Stomach (tissue), 9 donors: ENCODE measurements around the gene EDIL3. TPM values are rescaled to one million over a fixed set of nuclear protein-coding genes. Genes with fewer than 3 reads are reported as not detected.

ENCODE experiments used
- DNase-seq, 2 donors: peaks; one replicate each; pipeline versions ENCODE4 v3.0.0 to v3.0.0-alpha.2; 2013 to 2019
- H3K27ac ChIP-seq, 5 donors: fragments of 200-600 bp in 4 of 5; sonication (generic) in 4 of 5; one replicate each; pipeline ENCODE4 v1.5.1; 2013 to 2019; ENCODE audit warnings: mild to moderate bottlenecking in 1 of 5, moderate library complexity in 1 of 5
- H3K27me3 ChIP-seq, 3 donors: fragments of 200-600 bp; sonication (generic); one replicate each; pipeline ENCODE4 v1.5.1; 2017 to 2019; ENCODE audit warnings: mixed run types in 1 of 3
- H3K36me3 ChIP-seq, 4 donors: fragments of 200-600 bp; sonication (generic); 1 replicate in 3 of 4; 2 replicates in 1 of 4; pipeline ENCODE4 v1.5.1; 2016 to 2019
- H3K4me1 ChIP-seq, 4 donors: fragments of 200-600 bp; sonication (generic); one replicate each; pipeline ENCODE4 v1.5.1; 2016 to 2019
- H3K4me3 ChIP-seq, 4 donors: fragments of 200-600 bp; sonication (generic) in 3 of 4; one replicate each; pipeline ENCODE4 v1.5.1; 2016 to 2019; ENCODE audit warnings: mild to moderate bottlenecking in 1 of 4
- H3K9me3 ChIP-seq, 4 donors: fragments of 200-600 bp; sonication (generic); one replicate each; pipeline ENCODE4 v1.5.1; 2016 to 2019
- EP300 ChIP-seq: sonication (generic); formaldehyde crosslinking; IDR thresholded peaks from one replicate; pipeline ENCODE4 v1.6.1; 2017; ENCODE audit warnings: antibody characterized with exemption
- POLR2A ChIP-seq, 4 donors: fragments of 450-650 bp; IDR thresholded peaks; one replicate each; pipeline ENCODE4 v1.6.1; 2016; ENCODE audit warnings: antibody characterized with exemption in 4 of 4, control low read depth in 2 of 4, mild to moderate bottlenecking in 1 of 4, moderate library complexity in 1 of 4
- POLR2AphosphoS5 ChIP-seq, 3 donors: sonication (generic); formaldehyde crosslinking; IDR thresholded peaks; one replicate each; pipeline ENCODE4 v1.6.1; 2016; ENCODE audit warnings: antibody characterized with exemption in 3 of 3
- WGBS, 5 donors: extraction: QIAGEN DNeasy Blood & Tissue Kit in 3 of 5; methylation state at CpG; one replicate each; pipeline versions ENCODE4 v1.1.5 to v1.1.7; 2013 to 2018; 5-methylcytosine and 5-hydroxymethylcytosine counted together
- intact Hi-C: fragments of 100-400 bp; cut with DNase I; formaldehyde crosslinking; loops from one replicate; pipeline ENCODE4 v1.15.1; 2023; ENCODE audit warnings: low total_unique reads
- polyA plus RNA-seq, 3 donors: library from polyadenylated mRNA; stranded (reverse); fragments of 200-250 nt; gene quantifications; one replicate each; pipeline ENCODE4 v1.2.3, GENCODE V29; 2013
- total RNA-seq, 5 donors: library from RNA; depleted of rRNA; stranded (reverse); fragments of >200 nt; gene quantifications; one replicate each; pipeline versions ENCODE4 v1.1.0 to v1.2.3, GENCODE V29; 2014 to 2016
- TF ChIP-seq, protein P1 (sequence below), 7 experiments: fragments of 450-650 bp in 4 of 7; fragments of 200-600 bp in 3 of 7; sonication (generic) in 3 of 7; IDR thresholded peaks; one replicate each; pipeline ENCODE4 v1.5.1; 2016 to 2019; ENCODE audit warnings: antibody characterized with exemption in 7 of 7, control low read depth in 2 of 7, mild to moderate bottlenecking in 1 of 7
- donor health status: healthy with polysubstance abuse.
- donor health status: Bipolar disorder and iron deficiency.
- donor health status: healthy.

The EDIL3 gene
- total and polyA plus RNA-seq, 8 donors: 2.3 to 75.0 (median 14.4) TPM

DNA sequence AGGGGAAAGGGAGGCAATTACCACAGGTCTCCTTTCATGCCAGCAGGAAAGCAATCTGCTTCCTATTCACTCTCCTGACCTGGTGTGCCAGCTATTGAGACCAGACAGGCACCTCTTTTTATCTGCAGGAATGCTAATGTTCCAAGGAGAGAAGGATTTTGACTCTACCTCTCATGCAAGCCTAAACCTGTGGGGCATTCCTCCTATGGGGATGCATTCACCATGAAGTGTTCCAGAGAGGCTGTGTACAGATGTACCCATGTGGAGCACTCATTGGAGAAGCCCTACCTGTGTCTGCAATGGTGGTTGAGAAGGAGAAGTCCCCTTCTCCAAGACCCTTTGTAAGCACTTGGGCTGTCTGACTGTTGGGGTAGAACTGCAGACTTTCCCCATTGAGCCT, 45.4 kb upstream of the EDIL3 start:
- Histone ChIP-seq H3K4me1 (no peaks in the 10 kb centered on the region), H3K36me3 (no peaks in the 10 kb centered on the region), H3K27ac (no peak overlapping the region), H3K4me3 (no peak overlapping the region), H3K9me3 (peaks cover 0 to 4% (median 0%) of the 10 kb centered on the region in 4 donors), H3K27me3 (no peaks in the 10 kb centered on the region)
- TF ChIP-seq POLR2AphosphoS5 (IDR thresholded peaks at IDR 0.05) (no peak), POLR2A (IDR thresholded peaks at IDR 0.05) (no peak), EP300 (no peak)
- TF ChIP-seq, protein P1, sequence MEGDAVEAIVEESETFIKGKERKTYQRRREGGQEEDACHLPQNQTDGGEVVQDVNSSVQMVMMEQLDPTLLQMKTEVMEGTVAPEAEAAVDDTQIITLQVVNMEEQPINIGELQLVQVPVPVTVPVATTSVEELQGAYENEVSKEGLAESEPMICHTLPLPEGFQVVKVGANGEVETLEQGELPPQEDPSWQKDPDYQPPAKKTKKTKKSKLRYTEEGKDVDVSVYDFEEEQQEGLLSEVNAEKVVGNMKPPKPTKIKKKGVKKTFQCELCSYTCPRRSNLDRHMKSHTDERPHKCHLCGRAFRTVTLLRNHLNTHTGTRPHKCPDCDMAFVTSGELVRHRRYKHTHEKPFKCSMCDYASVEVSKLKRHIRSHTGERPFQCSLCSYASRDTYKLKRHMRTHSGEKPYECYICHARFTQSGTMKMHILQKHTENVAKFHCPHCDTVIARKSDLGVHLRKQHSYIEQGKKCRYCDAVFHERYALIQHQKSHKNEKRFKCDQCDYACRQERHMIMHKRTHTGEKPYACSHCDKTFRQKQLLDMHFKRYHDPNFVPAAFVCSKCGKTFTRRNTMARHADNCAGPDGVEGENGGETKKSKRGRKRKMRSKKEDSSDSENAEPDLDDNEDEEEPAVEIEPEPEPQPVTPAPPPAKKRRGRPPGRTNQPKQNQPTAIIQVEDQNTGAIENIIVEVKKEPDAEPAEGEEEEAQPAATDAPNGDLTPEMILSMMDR (IDR thresholded peaks at IDR 0.05): no peak
- no peak for DNase-seq
- intact Hi-C loops: no loop called here

DNA sequence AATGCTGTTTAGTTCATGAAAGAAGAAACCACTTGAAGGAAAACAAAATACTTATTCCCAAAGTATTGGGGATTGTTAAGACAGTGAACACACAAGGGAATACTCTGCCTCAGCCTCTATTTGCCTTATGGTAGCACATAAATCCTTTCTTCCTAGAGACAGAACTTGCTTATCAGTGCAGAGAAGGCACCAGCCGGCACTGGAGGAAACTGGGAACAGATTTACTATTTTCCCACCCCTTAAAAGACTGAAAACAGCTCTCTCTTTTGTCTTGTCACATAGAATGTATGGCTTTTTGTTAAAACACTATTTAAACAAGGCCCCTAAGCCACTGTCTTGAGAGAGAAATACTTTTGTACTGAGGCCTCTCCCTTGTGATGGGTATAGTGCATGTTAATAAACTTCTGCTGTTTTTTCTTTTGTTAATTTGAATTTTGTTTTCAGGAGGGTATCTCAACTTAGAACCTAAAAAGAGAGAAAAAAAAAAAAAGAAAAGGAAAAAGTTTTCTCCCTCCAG, 40.7 kb upstream of the EDIL3 start:
- TF ChIP-seq POLR2A (IDR thresholded peaks at IDR 0.05) (no peak), POLR2AphosphoS5 (IDR thresholded peaks at IDR 0.05) (no peak), EP300 (no peak)
- TF ChIP-seq, protein P1 (IDR thresholded peaks at IDR 0.05): no peak
- no peaks in the 10 kb centered on the region for H3K36me3 ChIP-seq
- no peak overlapping the region for H3K27ac ChIP-seq
- H3K9me3 ChIP-seq: peaks cover 0 to 4% (median 0%) of the 10 kb centered on the region in 4 donors
- no peaks in the 10 kb centered on the region for H3K4me1 ChIP-seq
- H3K27me3 ChIP-seq: no peaks in the 10 kb centered on the region
- no peak overlapping the region for H3K4me3 ChIP-seq
- WGBS, 5 donors: 14 to 47% (median 30%) methylated on average over 1 of the region's 1 CpG
- intact Hi-C loops: no loop called here
- DNase-seq: no peak

GRCh38 chr5:84419742-84420141, 35.1 kb upstream of the EDIL3 start:
- H3K27ac ChIP-seq: no peak overlapping the region
- H3K9me3 ChIP-seq: peaks cover 0 to 17% (median 3%) of the 10 kb centered on the region in 4 donors
- no peak overlapping the region for H3K4me3 ChIP-seq
- no peaks in the 10 kb centered on the region for H3K4me1 ChIP-seq
- H3K27me3 ChIP-seq: no peaks in the 10 kb centered on the region
- TF ChIP-seq, protein P1 (IDR thresholded peaks at IDR 0.05): no peak
- TF ChIP-seq POLR2AphosphoS5 (IDR thresholded peaks at IDR 0.05) (no peak), EP300 (no peak), POLR2A (IDR thresholded peaks at IDR 0.05) (no peak)
- no peak for DNase-seq
- intact Hi-C loops: no loop called here
- WGBS, 5 donors: 67 to 76% (median 74%) methylated on average over 3 of the region's 3 CpGs
- H3K36me3 ChIP-seq: no peaks in the 10 kb centered on the region

DNA sequence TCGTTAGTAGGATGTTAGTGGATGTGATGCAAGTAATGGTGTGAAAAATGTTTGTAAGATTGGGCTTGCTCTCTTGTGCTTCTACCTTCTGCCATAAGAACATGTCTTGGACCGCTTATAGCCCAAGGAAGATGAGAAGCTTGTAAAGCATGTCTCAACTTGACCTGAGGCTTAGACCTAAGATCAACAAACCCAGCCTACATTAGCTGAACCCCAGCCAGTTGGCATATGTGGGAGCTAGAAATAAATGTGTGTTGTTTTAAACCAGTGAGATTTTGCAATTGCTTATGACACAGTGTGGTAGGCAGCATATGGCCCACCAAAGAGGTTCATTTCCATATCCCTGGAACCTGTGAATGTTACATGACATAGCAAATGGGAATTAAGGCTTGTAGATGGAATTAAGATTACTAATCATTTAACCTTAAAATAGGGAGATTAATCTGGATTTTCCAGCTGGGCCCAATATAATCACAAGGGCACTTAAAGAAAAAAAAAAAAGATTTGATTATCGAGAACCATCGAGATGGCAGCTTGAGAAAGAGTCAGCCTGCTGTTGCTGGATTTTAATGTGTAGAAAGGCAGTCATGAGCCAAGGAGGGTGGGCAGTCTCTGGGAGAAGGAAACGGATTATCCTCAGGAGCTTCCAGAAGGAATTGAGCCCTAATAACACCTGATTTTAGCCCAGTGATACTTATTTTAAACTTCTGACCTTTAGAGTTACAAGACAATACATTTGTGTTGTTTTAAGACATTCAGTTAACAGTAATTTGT, 27.3 kb upstream of the EDIL3 start:
- WGBS, 5 donors: 76 to 83% (median 82%) methylated on average over 5 of the region's 5 CpGs
- no peak overlapping the region for H3K27ac ChIP-seq
- no peaks in the 10 kb centered on the region for H3K36me3 ChIP-seq
- H3K4me1 ChIP-seq: no peaks in the 10 kb centered on the region
- DNase-seq: no peak
- no peak overlapping the region for H3K4me3 ChIP-seq
- intact Hi-C loops: no loop called here
- no peak for TF ChIP-seq POLR2AphosphoS5 (IDR thresholded peaks at IDR 0.05)
- TF ChIP-seq, protein P1 (IDR thresholded peaks at IDR 0.05): no peak
- TF ChIP-seq POLR2A (IDR thresholded peaks at IDR 0.05): no peak
- no peak for TF ChIP-seq EP300
- peaks cover 0 to 4% (median 1%) of the 10 kb centered on the region in 4 donors for H3K9me3 ChIP-seq
- H3K27me3 ChIP-seq: no peaks in the 10 kb centered on the region
